Measurements from ENCODE around the gene SETBP1.
A peak's percentile ranks its signal among the peaks of the same experiment; 100 is the strongest.

Gene SETBP1

GRCh38 chr18:44733069-44733753 lies 52.5 kb downstream of the SETBP1 start:
- DNase-seq, result peak; percentile 58 to 64

DNA sequence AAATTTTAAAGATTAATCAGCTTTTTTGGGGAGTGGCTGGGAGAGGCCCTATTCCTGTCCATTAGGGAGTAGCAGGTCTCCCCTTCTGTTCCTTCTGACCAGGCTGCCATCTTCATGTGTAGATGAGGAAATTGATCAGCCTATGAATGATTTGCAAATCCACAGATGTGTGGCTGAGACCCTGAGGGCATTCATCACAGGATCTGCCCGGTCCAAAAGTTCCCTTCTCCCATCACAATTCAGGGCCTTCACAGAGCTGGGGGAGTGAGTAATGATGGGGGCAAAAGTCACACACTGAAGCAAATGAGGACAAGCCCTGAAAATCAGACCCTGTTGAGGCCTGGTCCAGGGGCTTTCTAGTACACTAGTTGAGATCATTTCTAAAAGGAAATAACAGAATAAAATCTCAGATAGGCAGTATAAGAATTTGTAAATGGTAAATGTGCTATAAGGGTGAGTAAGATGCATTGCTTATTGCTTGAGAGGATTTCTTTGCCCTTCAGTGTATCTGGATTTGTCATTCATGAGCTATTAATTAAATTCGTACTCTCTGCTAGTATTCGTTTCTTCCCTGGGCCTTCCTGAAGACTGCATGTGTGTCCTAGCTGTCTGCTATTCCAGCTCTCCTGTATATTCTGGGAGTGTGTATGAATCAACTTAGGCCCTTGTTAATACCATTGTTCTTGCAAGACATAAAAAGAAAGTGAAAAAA lies 53.2 kb downstream of the SETBP1 start:
- DNase-seq, result no peak

DNA sequence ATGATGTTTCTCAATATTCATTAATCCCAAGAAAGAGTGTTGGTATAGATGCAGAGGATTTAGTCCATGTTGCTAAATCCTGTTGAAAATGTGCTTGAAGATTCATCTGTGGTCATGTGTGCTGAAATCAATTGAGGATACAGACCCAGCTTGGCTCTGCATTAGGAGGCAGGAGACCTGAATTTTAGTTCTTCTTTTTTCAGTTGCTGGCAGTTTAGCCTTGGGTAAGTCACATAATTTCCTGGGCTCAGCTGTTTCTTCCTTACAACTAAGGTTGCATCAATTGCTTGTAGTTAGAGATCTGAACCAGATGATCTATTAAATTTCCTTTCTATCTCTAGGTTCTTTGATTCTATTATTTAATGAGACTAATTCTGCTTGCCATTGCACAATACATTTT lies 54.4 kb downstream of the SETBP1 start:
- peak; percentile 23 to 53 for DNase-seq

DNA sequence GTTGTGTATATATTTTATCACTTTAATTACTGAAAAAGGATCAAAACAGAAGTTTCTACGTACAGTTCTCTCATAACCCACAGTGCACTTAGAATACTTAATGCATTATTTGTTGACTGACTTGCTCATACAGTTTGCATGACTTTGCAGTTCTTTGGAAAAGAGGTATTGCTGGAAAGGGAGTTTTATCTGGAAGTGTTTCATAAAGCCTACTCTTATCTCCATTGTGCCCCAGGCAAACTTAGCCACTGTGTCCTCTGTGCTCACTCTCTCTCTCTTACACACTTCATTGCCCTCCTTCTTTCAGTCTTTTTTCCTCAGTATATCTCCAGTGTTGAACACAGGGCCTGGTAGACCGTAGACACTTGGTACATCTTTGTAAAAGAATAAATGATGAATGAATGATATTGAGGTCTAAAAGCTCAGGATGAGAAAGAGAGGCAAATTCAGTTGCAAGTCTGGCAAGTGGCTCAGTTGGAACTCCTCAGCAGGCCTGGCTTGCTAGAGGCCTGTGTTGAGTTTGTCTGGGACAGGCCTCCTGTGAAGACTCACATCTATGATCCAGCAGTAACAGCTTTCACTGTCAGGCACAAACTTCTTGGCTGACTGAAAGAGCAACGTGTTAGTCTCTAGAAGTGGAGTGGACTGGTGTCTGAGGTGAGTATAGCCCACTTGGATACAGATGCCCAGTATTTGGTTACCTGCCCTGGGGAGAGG lies 56.1 kb downstream of the SETBP1 start:
- no peak for DNase-seq

GRCh38 chr18:44737623-44738022 lies 56.9 kb downstream of the SETBP1 start:
- peak in 1 of 2 donors; percentile 13 for DNase-seq

DNA sequence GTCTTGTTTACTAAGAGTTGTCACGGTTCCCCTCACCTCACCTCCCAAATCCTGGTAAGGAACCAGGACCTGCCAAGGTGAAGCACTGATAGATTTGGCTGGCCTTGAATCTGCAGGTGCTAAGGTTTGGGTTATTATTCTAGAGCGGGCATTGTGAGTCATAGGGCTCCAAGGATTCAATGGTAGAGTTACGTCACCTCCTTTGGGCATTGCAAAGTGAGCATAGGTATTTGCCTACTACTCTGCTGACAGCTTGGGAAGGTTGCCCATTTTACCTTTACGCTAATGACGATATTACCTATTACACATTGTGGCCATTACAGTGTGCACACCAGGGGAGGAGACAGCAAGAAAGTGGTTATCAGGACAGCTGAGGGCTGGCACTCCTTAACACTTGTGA lies 59.3 kb downstream of the SETBP1 start:
- no peak for DNase-seq

DNA sequence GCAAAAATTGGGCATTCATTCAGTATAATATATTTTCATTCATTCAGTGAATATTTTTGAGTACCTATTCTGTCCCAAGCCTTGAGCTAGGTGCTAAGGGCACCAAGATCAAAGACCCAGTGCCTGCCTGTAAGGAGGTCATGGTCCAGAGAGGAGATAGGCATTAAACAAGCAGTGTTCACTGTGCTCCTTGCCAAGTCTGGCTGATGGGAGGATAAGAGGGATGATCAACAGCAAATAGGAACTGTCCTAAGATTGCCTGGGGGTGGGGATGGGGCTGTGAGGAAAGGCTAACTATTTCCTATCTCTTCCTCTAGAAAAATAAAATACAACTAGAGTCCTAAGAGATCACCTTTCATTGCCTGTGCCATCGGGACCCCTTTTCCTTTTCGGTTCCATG lies 60.4 kb downstream of the SETBP1 start:
- DNase-seq, result no peak

- no peak for DNase-seq
These were observed 60.8 kb downstream of the SETBP1 start for GRCh38 chr18:44741511-44741910.

GRCh38 chr18:44742126-44742525 lies 61.4 kb downstream of the SETBP1 start:
- no peak for DNase-seq

GRCh38 chr18:44742718-44743311 lies 62.1 kb downstream of the SETBP1 start:
- no peak for DNase-seq

DNA sequence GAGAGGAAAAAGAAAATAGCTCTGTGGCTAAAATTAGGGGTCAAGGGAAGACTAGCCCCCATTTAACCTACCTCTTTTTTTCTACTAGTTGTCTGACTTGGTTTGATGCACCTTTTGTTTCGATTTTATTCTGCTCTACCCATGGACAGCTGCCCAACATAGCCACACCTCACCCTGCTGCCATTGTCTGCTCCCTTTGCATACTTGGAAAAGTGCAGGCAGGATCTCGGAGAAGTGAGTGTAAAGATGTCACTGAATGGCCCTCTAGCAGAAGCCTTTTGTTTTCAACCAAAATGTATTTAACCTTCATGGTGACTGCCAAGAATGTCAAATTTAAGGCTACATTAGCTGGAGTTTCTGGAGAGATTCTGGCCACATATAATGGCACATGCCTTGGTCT lies 62.9 kb downstream of the SETBP1 start:
- no peak for DNase-seq

GRCh38 chr18:44744161-44745121 lies 63.8 kb downstream of the SETBP1 start:
- no peak for DNase-seq

DNA sequence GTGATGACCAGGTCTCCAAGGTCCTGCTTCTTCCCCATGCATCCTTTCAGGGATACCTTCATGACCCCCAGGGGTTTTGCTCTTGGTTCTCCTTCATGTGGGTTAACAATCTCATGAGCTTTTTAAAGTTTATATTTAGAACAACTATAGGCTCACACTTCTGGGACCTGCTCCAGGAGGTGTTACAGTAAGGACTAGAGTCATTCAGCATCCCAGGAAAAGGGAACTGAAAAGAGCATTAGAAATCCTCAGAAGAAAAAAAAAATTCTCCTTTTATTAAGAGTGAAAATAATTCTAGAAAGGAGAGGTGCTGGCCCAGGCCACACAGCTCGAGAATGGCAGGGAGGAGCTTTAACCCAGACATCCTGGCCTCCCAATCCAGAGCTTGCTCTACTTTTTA lies 66.5 kb downstream of the SETBP1 start:
- DNase-seq, result no peak

- no peak for DNase-seq
These were observed 67.9 kb downstream of the SETBP1 start for GRCh38 chr18:44748582-44748981.

DNA sequence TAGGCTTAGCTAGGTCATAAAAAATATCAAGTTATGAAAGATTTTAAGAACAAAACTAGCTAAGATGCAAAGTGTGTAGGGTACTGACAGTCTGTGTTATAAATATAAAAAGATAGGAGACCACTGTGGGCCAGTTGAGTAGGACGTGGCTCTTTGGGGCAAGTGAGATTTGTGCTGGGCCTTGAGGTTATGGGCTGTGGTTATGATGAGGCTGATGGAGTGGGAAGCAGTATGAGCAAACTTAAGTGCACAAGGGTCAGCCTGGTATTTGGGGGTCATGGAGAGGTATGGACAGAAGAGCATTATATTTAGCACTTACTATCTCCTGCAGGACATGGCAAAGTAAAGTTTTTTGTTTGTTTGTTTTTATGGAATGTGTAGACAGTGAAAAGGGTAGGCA lies 70.1 kb downstream of the SETBP1 start:
- no peak for DNase-seq

DNA sequence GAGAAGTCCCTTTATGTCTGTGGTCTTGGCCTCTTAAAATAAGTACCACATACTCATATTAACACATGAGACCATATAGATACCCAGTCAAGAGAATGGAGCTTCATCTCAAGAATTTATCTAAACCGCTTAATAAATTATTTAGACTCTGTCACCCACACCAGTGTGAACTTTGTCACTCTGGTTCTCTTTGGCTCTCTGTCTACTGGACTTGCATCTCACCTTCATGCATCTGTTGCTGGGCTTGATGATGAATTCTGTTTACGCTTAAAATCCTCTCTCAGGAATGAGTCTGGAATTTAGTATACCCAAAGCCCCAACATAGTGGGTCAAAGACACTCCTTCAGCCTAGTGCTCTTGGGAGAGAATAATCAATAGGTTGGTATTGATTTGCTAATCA lies 73.9 kb downstream of the SETBP1 start:
- no peak for DNase-seq

DNA sequence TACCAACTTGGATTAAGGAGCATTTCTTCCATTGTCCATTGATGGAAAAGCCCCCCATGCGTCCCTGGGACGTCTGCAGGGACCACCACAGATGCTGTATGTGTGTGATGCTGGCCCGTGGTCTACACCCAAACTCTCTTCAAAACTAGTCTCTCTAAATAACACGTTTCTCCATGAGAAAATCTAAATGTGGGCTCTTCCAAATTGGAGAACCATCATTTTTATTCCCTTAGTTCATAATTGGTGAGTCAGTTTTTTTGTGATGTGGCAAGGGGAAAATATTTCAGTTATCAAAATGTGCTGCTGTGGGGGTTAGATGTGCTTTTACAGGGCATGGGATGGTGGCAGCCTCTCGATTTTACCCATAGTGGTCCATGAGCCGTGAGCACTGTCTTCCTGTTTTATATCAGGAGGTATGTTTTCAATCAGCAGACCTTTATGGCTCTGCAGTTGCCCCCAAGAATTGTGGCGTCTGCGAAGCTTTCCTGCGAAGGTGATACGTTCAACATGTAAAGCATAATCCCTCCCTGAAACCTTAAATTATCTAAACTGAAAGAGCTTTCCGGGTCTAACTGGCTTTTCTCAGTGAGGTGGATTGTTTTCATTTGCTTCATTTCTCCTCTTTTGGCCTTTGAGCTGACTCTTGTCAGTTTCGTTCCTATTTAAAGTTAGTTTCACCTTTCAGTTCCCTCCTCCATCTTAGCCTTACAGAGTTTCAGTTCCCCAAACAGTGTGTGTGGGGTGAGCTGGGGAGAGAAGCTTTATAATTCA lies 78.4 kb downstream of the SETBP1 start:
- DNase-seq, result peak; percentile 80 to 81

DNA sequence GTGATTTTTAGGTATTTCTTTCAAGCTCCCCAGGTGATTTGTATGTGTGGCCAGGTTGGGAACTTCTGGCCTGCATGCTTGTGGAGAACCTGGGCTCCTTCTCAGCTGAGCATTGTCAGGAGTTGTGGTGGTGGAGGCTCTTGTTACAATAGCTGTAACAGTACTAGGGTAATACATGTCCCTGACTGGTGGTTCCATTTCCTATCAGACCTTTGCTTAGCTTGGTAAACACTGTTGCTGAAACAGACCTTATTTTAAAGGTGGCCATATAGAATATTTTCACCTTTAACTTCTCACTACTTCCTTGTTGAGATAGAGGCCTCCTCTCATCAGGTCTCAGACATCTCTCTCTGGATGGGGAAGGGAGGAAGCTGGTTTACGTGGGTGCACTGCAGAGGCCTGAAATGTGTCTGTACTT lies 79.2 kb downstream of the SETBP1 start:
- peak in 1 of 2 donors; percentile 9 for DNase-seq

DNA sequence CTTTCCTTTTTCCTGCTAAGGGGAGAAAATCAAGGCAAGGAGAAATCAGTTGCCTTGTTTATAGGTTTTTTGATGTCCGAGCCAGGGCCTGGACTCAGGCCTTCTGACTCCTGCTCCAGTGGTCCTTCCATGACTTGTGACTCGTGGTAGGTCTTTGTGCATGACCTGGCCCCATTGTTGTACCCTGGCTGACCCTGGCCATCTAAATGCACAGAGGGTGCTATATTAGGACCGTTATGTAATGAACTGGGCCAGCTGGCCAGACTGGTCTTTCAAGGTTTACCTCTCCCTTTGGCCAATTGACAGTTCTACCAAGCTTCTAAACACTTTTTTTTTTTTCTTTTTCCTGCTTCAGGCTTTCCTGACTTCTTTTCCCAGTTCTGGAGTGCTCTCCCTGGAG lies 81.1 kb downstream of the SETBP1 start:
- DNase-seq, result no peak

DNA sequence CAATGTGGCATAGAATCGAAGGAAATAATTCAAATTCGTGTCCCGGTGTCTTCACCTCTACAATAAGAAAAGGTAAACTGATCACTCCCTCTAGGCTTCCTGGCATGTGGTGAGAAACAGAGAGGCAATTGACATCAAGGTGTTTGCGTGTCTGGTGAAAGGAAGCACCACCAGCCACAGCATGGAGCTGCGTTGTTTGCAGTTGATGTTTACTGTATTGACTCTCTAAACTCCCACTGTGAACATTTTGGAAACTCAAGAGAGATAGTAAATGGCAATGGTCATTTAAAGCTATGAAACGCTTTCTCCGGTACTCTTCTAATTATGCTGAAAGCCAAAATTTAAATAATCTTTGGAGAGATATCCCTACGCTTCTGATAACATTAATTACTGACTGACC lies 82.6 kb downstream of the SETBP1 start:
- no peak for DNase-seq

DNA sequence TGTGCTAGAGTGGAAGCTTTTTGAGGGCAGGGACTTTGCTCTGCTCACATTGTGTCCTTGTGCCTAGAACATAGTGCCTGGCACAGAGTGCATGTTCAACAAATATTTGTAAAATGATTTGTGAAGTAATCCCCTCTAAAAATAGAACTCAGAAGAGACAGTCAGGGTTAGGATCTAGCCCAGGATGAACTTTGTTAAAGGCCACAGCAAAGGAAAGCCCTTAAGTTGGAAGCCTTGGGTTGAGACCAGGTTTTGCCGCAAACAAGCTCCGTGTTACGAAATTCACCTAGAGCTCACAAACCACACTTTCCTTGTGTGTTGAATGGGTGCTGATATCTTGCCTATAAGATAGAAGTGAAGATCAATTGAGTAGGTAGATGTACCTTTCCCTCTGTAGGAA lies 84.2 kb downstream of the SETBP1 start:
- no peak for DNase-seq

DNA sequence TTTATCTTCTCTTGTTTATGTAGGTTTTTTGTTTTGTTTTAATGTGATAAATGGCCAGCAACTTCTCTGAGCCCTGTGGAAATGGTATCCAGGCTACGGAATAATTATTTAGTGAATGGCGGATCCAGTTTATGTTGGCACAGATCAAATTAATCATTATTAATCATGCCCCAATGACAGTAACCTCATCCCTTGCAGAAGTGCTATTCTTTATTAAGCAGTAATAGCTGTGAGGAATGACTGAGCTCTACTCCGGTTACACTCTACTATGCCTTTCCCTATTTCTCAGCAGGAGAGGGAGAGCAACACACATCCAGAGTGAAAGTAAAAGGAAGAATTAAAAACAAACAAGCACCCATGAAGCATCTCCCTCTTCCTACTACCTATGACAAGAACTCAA lies 84.8 kb downstream of the SETBP1 start:
- no peak for DNase-seq

Measured in inflammatory macrophage treated with lipopolysaccharide for 1 hour (primary cell).